A549 (cell line): ENCODE measurements around the gene ANKK1.

Experiments
- CTCF ChIP-seq: fragments of >200 bp; sonication (Bioruptor Twin); formaldehyde crosslinking; IDR thresholded peaks from 3 replicates; pipeline ENCODE4 v1.5.1; 2016
- EHF ChIP-seq: fragments of 250-450 bp; sonication (Bioruptor Pico); IDR thresholded peaks from 2 replicates; pipeline ENCODE4 v1.5.0; 2020; ENCODE audit warnings: mild to moderate bottlenecking
- ESRRA ChIP-seq: fragments of 150-350 bp; IDR thresholded peaks from 2 replicates; pipeline ENCODE4 v1.6.1; 2014; ENCODE audit warnings: mild to moderate bottlenecking, low read length, borderline replicate concordance
- MYC ChIP-seq: IDR thresholded peaks from 2 replicates; pipeline ENCODE4 v1.6.1; 2012; ENCODE audit warnings: mild to moderate bottlenecking, inconsistent platforms, low read length, improper control_type of control experiment, borderline replicate concordance
- POLR2A ChIP-seq: IDR thresholded peaks from 2 replicates; pipeline ENCODE4 v1.6.1; 2012; ENCODE audit warnings: mild to moderate bottlenecking, low read length

DNA sequence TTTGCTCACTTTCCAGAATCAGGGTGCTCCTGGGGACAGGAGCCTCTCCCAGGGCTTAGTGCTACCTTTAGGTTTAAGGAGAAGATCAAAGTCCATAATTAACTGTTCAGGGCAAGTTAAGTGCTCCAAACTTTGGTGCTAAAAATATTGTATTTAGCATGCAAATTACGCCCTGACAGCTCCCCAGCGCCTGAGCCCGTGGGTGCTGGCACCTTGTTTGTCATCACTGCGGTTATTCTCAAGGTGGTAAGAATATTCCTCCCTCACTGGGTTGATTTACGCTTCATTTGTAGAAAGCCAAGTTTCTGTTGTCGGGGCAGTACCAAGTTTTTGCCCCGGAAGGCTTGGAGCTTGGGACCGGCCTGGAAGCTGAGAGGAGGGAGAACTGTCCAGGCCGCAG is 21.3 kb downstream of the ANKK1 start:
- TF ChIP-seq CTCF (no peak), POLR2A (no peak), EHF (CRISPR knock-in tag) (no peak), ESRRA (no peak), MYC (no peak)
